ENCODE data around the gene TPCN1.

DNA sequence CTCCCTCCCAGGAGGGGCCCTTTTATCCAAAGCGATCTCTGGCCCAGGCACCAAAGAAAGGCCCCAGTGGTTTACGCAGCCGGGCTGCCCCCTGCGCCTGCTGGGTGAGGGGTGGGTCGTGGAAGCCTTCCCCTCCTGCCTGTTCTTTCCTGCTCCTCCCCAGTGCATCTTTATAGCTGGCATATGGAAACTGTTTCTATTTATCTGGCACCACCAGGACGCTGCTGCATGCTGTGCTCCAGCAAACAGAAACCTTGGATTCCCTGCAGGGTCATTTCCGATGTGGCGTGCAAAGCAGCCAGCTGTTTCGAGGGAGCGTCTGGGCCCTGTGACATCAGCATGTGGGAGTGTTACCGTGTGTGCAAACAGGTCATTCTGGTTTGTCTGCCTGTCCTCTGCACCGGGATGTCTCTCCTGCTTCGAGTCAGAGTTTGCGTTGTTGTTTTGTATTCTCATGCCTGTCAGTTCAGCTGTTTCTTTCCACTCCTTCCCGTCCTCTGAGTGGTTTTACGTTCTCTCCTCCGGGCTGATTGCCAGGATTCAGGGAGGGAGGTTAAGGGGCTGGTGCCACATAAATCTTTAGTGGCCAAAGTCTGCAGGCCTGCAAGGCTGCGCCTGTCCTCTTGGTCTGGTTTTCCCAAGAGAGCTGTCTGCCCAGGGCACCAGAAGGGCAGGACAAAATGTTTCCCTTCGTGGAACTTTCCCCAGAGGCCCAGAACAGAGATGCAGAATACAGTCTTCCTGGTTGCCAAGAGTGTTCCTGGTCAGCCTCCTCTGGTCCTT is 24.6 kb downstream of the TPCN1 start:
- TF ChIP-seq, protein P1, sequence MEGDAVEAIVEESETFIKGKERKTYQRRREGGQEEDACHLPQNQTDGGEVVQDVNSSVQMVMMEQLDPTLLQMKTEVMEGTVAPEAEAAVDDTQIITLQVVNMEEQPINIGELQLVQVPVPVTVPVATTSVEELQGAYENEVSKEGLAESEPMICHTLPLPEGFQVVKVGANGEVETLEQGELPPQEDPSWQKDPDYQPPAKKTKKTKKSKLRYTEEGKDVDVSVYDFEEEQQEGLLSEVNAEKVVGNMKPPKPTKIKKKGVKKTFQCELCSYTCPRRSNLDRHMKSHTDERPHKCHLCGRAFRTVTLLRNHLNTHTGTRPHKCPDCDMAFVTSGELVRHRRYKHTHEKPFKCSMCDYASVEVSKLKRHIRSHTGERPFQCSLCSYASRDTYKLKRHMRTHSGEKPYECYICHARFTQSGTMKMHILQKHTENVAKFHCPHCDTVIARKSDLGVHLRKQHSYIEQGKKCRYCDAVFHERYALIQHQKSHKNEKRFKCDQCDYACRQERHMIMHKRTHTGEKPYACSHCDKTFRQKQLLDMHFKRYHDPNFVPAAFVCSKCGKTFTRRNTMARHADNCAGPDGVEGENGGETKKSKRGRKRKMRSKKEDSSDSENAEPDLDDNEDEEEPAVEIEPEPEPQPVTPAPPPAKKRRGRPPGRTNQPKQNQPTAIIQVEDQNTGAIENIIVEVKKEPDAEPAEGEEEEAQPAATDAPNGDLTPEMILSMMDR (IDR thresholded peaks at IDR 0.05), result no peak
- TF ChIP-seq ZFX (IDR thresholded peaks at IDR 0.05; ENCODE audit: borderline replicate concordance), result no peak

Data from 22Rv1 (cell line).